DND-41 (cell line): ENCODE results near the gene EBNA1BP2.
A peak's percentile ranks its signal among the peaks of the same experiment; 100 is the strongest.

Experiments
- ATAC-seq: fragments of 200-7000 bp; cut with Tn5 transposase; 3 replicates; pipeline ENCODE4 v1.9.1; 2021; ENCODE audit warnings: low read depth; ENCODE audit not compliant: insufficient read depth
- DNase-seq: peaks from one replicate; pipeline ENCODE4 v3.0.0-alpha.2; 2020
- H2AFZ ChIP-seq: 2 replicates; pipeline ENCODE4 v1.6.0; 2012; ENCODE audit warnings: low read depth, low read length
- H3K27ac ChIP-seq: 2 replicates; pipeline ENCODE4 v1.5.1; 2012; ENCODE audit warnings: low read length, inconsistent platforms
- H3K27me3 ChIP-seq: fragments of 200-600 bp; sonication (generic); 2 replicates; pipeline ENCODE4 v1.6.0; 2012; ENCODE audit warnings: low read length, mild to moderate bottlenecking, inconsistent platforms; ENCODE audit not compliant: insufficient read depth, poor library complexity
- H3K36me3 ChIP-seq: 2 replicates; pipeline ENCODE4 v1.5.1; 2012; ENCODE audit warnings: low read length, inconsistent platforms; ENCODE audit not compliant: insufficient read depth
- H3K4me1 ChIP-seq: 2 replicates; pipeline ENCODE4 v1.5.1; 2012; ENCODE audit warnings: mild to moderate bottlenecking, low read length; ENCODE audit not compliant: insufficient read depth
- H3K4me2 ChIP-seq: 2 replicates; pipeline ENCODE4 v1.6.0; 2012; ENCODE audit warnings: mild to moderate bottlenecking, moderate library complexity, low read length, inconsistent platforms; ENCODE audit not compliant: insufficient read depth
- H3K4me3 ChIP-seq, 2 experiments: fragments of 200-600 bp in 1 of 2; shearing (Covaris generic) in 1 of 2; 2 replicates each; pipeline ENCODE4 v1.5.1; 2012 to 2016; ENCODE audit warnings: inconsistent platforms in 2 of 2, low read length in 2 of 2, mild to moderate bottlenecking in 2 of 2, low read depth in 1 of 2, moderate library complexity in 1 of 2
- H3K79me2 ChIP-seq: 2 replicates; pipeline ENCODE4 v1.6.0; 2012; ENCODE audit warnings: low read length, inconsistent platforms; ENCODE audit not compliant: insufficient read depth
- H3K9ac ChIP-seq: 2 replicates; pipeline ENCODE4 v1.6.0; 2012; ENCODE audit warnings: low read depth, mild to moderate bottlenecking, inconsistent platforms, low read length, moderate library complexity
- H3K9me3 ChIP-seq: 2 replicates; pipeline ENCODE4 v1.5.1; 2012; ENCODE audit warnings: low read length, moderate library complexity, mild to moderate bottlenecking, inconsistent platforms; ENCODE audit not compliant: insufficient read depth, severe bottlenecking
- H4K20me1 ChIP-seq: 2 replicates; pipeline ENCODE4 v1.6.0; 2012; ENCODE audit warnings: low read length; ENCODE audit not compliant: insufficient read depth
- CTCF ChIP-seq: IDR thresholded peaks from 2 replicates; pipeline ENCODE4 v1.5.1; 2012; ENCODE audit warnings: borderline replicate concordance, low read length, moderate library complexity, mild to moderate bottlenecking; ENCODE audit not compliant: poor library complexity, severe bottlenecking; ENCODE audit errors: extremely low read depth
- EZH2 ChIP-seq: IDR thresholded peaks from 3 replicates; pipeline ENCODE4 v1.6.1; 2012; ENCODE audit warnings: borderline replicate concordance, low read depth, mild to moderate bottlenecking, moderate library complexity, low read length, inconsistent platforms; ENCODE audit not compliant: severe bottlenecking

The EBNA1BP2 gene

GRCh38 chr1:43177691-43178090 is 5.6 kb upstream of the EBNA1BP2 start:
- Histone ChIP-seq H3K4me1 (peaks cover 5% of the 10 kb centered on the region), H2AFZ (no peak overlapping the region), H3K27me3 (peaks cover 9% of the 10 kb centered on the region), H3K36me3 (no peaks in the 10 kb centered on the region), H3K4me3 (no peak overlapping the region), H3K9ac (no peak overlapping the region), H4K20me1 (no peaks in the 10 kb centered on the region), H3K27ac (no peak overlapping the region), H3K4me2 (no peak overlapping the region), H3K9me3 (no peaks in the 10 kb centered on the region), H3K79me2 (no peaks in the 10 kb centered on the region)
- DNase-seq (no peak), ATAC-seq (no peak)
- TF ChIP-seq EZH2 (no peak), CTCF (no peak)

- peaks cover 13% of the 10 kb centered on the region for H3K36me3 ChIP-seq
- no peak overlapping the region for H3K9ac ChIP-seq
- no peak overlapping the region for H3K4me3 ChIP-seq
- H3K27me3 ChIP-seq = peaks cover 9% of the 10 kb centered on the region
- H3K4me2 ChIP-seq = no peak overlapping the region
- no peak for ATAC-seq
- H3K9me3 ChIP-seq = no peaks in the 10 kb centered on the region
- no peak for TF ChIP-seq EZH2
- no peak for TF ChIP-seq CTCF
- no peak overlapping the region for H3K27ac ChIP-seq
- no peak for DNase-seq
- peaks cover 25% of the 10 kb centered on the region for H3K4me1 ChIP-seq
- H4K20me1 ChIP-seq = no peaks in the 10 kb centered on the region
- no peak overlapping the region for H2AFZ ChIP-seq
- peaks cover 20% of the 10 kb centered on the region for H3K79me2 ChIP-seq
These were observed 2.8 kb upstream of the EBNA1BP2 start for GRCh38 chr1:43174873-43175272.

- H3K4me3 ChIP-seq = peak overlapping the region; percentile 72 to 90
- peak overlapping the region; percentile 71 for H3K9ac ChIP-seq
- H3K27ac ChIP-seq = no peak overlapping the region
These were observed 460 bp upstream of the EBNA1BP2 start for GRCh38 chr1:43172527-43172972.

More at GRCh38 chr1:43172527-43172972, 460 bp upstream of the EBNA1BP2 start:
- Histone ChIP-seq H3K4me1 (peaks cover 26% of the 10 kb centered on the region), H2AFZ (peak overlapping the region; percentile 95), H3K36me3 (peaks cover 36% of the 10 kb centered on the region), H3K79me2 (peaks cover 23% of the 10 kb centered on the region), H3K4me2 (peak overlapping the region; percentile 93), H3K27me3 (peaks cover 9% of the 10 kb centered on the region), H4K20me1 (peaks cover 3% of the 10 kb centered on the region; the same call in 1 of the 2 replicates), H3K9me3 (no peaks in the 10 kb centered on the region)
- no peak for TF ChIP-seq CTCF
- no peak for TF ChIP-seq EZH2
- DNase-seq = peak; percentile 88
- peak; percentile 89 for ATAC-seq
